MCF 10A (cell line): ENCODE results near the gene VOPP1. TPM values are rescaled to one million over a fixed set of nuclear protein-coding genes. Genes with fewer than 3 reads are reported as not detected.

ENCODE experiments used
- BruUV-seq: library from RNA; stranded (reverse); fragments of 400-500 nt; replicated peaks from 2 replicates; lab custom pipeline; 2021; lab: Mats Ljungman, UMichigan
- CTCF ChIA-PET: fragments of 300-600 bp; sonication (Branson Sonifier 250); formaldehyde crosslinking; extraction: SDS; loops from one replicate; lab custom pipeline; 2021; ENCODE audit warnings: antibody characterized with exemption, inconsistent platforms; lab: Yijun Ruan, JAX
- POLR2A ChIA-PET: fragments of 300-600, 350-650 bp; sonication (Branson Sonifier 250); formaldehyde crosslinking; extraction: SDS; loops from one replicate; lab custom pipeline; 2020; ENCODE audit warnings: antibody characterized with exemption, inconsistent platforms; lab: Yijun Ruan, JAX
- DNase-seq: peaks from one replicate; pipeline ENCODE4 v3.0.0-alpha.2; 2018; ENCODE audit not compliant: unreplicated experiment
- H3K27ac Mint-ChIP-seq: one replicate; pipeline ENCODE4 v1.8.0; 2022; ENCODE audit warnings: mild to moderate bottlenecking, low read depth, mixed read lengths; ENCODE audit not compliant: unreplicated experiment
- H3K27me3 Mint-ChIP-seq: one replicate; pipeline ENCODE4 v1.8.0; 2022; ENCODE audit warnings: mixed read lengths; ENCODE audit not compliant: insufficient read depth, unreplicated experiment
- H3K36me3 Mint-ChIP-seq: one replicate; pipeline ENCODE4 v1.8.0; 2022; ENCODE audit warnings: mild to moderate bottlenecking, moderate library complexity, mixed read lengths; ENCODE audit not compliant: insufficient read depth, unreplicated experiment
- H3K4me1 Mint-ChIP-seq: one replicate; pipeline ENCODE4 v1.8.0; 2022; ENCODE audit warnings: mixed read lengths; ENCODE audit not compliant: insufficient read depth, unreplicated experiment
- H3K4me3 Mint-ChIP-seq: one replicate; pipeline ENCODE4 v1.8.0; 2022; ENCODE audit warnings: mild to moderate bottlenecking, moderate library complexity, mixed read lengths; ENCODE audit not compliant: unreplicated experiment
- H3K9me3 Mint-ChIP-seq: one replicate; pipeline ENCODE4 v1.8.0; 2022; ENCODE audit warnings: mixed read lengths; ENCODE audit not compliant: unreplicated experiment
- intact Hi-C: fragments of 100-400 bp; cut with micrococcal nuclease; formaldehyde crosslinking; loops from 2 replicates; pipeline ENCODE4 v1.14.1; 2022
- total RNA-seq: library from RNA; stranded (reverse); gene quantifications from 2 replicates; pipeline ENCODE4 v1.2.3, GENCODE V29; 2022
- TF ChIP-seq, protein P1 (sequence below): fragments of 200-600 bp; IDR thresholded peaks from one replicate; pipeline ENCODE4 v1.8.0; 2022; ENCODE audit warnings: antibody characterized with exemption, mild to moderate bottlenecking; ENCODE audit not compliant: unreplicated experiment

The VOPP1 gene
- total RNA-seq, 1 experiment from 2014 or later: 29.2 TPM

DNA sequence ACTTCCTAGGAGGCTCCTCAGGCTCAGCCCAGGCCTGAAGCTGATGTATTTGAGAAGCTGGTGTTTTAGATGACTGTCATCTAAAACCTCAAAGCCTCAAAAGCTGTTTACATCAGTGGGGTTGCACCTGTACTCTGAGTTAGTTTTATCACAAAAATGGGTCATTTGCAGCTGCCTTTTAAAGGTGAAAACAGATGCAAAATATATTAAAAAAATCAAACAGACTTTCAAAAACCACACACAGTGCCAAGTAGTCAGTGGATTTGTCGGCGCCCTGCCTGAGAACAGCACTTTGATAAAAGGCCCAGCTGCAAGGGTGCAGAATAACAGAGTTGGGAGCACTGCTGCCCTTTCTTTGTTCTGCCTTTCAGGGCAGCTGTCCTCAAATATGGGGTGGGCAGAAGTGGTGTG, 103.0 kb downstream of the VOPP1 start:
- Mint-ChIP-seq H3K9me3 (no peaks in the 10 kb centered on the region), H3K4me1 (peaks cover 3% of the 10 kb centered on the region), H3K27ac (no peak overlapping the region), H3K27me3 (no peaks in the 10 kb centered on the region), H3K4me3 (no peak overlapping the region), H3K36me3 (peaks cover 25% of the 10 kb centered on the region)
- ChIA-PET POLR2A (no interaction called here), CTCF (interaction anchor here (0.7 kb wide), 2 partner anchors 13 to 374 kb away, joined by 3 to 4 read pairs; no protein-coding TSS in a partner anchor)
- DNase-seq: no peak
- no TSS peak for BruUV-seq
- intact Hi-C loops: no loop called here
- TF ChIP-seq, protein P1, sequence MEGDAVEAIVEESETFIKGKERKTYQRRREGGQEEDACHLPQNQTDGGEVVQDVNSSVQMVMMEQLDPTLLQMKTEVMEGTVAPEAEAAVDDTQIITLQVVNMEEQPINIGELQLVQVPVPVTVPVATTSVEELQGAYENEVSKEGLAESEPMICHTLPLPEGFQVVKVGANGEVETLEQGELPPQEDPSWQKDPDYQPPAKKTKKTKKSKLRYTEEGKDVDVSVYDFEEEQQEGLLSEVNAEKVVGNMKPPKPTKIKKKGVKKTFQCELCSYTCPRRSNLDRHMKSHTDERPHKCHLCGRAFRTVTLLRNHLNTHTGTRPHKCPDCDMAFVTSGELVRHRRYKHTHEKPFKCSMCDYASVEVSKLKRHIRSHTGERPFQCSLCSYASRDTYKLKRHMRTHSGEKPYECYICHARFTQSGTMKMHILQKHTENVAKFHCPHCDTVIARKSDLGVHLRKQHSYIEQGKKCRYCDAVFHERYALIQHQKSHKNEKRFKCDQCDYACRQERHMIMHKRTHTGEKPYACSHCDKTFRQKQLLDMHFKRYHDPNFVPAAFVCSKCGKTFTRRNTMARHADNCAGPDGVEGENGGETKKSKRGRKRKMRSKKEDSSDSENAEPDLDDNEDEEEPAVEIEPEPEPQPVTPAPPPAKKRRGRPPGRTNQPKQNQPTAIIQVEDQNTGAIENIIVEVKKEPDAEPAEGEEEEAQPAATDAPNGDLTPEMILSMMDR: no peak

DNA sequence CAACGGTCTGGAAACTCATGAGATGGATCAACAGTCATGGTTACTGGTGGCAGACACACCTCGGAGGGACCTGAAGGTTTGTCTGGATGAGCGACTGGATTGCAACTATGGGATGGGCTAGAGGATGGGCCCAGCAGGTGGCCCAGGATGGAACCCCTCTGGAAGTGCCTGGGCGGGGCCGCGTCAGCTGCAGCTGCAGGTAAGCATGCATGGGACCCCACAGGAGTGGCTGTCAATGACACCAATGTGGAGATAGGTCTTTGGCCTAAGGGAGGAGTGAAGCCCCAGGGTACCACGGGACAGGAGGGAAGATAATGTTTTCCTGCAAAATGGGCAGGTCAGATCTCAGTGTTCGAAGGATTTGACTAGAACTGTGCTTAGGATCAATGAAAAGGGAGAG, 103.8 kb downstream of the VOPP1 start:
- intact Hi-C loops: no loop called here
- BruUV-seq: no TSS peak
- Mint-ChIP-seq H3K27me3 (no peaks in the 10 kb centered on the region), H3K4me1 (no peaks in the 10 kb centered on the region), H3K27ac (no peak overlapping the region), H3K9me3 (no peaks in the 10 kb centered on the region), H3K4me3 (no peak overlapping the region), H3K36me3 (peaks cover 25% of the 10 kb centered on the region)
- ChIA-PET CTCF (interaction anchor here (0.7 kb wide), 1 partner anchor 83 kb away, joined by 3 read pairs; no protein-coding TSS in a partner anchor), POLR2A (interaction anchor here (0.6 kb wide), 2 partner anchors 28 to 944 kb away, joined by 3 to 4 read pairs; no protein-coding TSS in a partner anchor)
- TF ChIP-seq, protein P1: no peak
- no peak for DNase-seq

DNA sequence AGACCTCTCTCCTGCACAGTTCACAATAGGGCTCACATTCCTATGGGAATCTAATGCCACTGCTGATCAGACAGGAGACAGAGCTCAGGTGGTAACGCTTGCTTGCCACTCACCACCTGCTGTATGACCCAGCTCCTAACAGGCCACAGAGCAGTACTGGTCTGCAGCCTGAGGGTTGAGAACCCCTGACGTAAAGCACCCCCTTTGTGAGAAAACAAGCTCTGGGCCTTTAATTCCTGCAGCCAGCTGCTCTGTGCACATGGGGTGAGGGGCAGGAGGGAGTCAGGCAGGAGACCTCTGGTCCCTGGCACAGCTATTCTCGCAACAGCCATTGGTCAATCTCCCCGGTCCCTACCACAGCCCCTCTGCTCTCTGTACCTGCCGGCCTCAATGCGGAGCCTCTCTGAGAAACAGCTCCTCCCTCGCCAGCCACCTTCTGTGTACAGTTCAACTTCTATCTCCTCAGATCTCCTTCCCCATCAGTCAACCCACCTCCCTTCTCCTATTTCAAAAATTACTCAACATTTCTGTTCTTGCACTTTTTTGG, 105.2 kb downstream of the VOPP1 start:
- Mint-ChIP-seq H3K4me3 (no peak overlapping the region), H3K36me3 (peaks cover 24% of the 10 kb centered on the region), H3K27me3 (no peaks in the 10 kb centered on the region), H3K9me3 (peaks cover 6% of the 10 kb centered on the region), H3K4me1 (no peaks in the 10 kb centered on the region), H3K27ac (no peak overlapping the region)
- ChIA-PET CTCF (interaction anchor here (0.7 to 0.8 kb wide), 3 partner anchors 26 to 39 kb away, joined by 3 read pairs; no protein-coding TSS in a partner anchor), POLR2A (no interaction called here)
- intact Hi-C loops: no loop called here
- DNase-seq: no peak
- TF ChIP-seq, protein P1: no peak
- BruUV-seq: no TSS peak

DNA sequence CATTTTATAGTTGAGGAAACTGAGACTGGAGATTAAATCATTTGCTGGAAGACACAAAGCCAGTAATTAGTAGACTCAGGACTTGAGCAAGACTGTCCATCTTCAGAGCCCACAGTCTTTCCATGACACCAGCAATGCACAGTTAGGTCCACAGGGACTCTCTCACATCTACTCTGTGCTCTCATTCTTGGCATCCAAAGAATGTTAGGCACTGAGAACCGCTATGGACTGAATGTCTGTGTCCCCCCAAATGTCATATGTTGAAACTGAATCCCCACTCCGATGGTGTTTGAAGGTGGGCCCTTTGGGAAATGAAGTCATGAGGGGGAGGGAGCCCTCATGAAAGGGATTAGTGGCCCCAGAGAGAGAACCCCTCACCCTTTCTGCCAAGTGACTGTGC, 106.6 kb downstream of the VOPP1 start:
- H3K9me3 Mint-ChIP-seq: peaks cover 17% of the 10 kb centered on the region
- H3K4me1 Mint-ChIP-seq: no peaks in the 10 kb centered on the region
- ChIA-PET CTCF (no interaction called here), POLR2A (no interaction called here)
- H3K27ac Mint-ChIP-seq: no peak overlapping the region
- TF ChIP-seq, protein P1: no peak
- no peak overlapping the region for H3K4me3 Mint-ChIP-seq
- intact Hi-C loops: no loop called here
- no peak for DNase-seq
- H3K27me3 Mint-ChIP-seq: no peaks in the 10 kb centered on the region
- no TSS peak for BruUV-seq
- H3K36me3 Mint-ChIP-seq: peaks cover 19% of the 10 kb centered on the region
